IMR-90 (cell line): ENCODE data around the gene VCL.

ENCODE experiments used
- CEBPB ChIP-seq: IDR thresholded peaks from 2 replicates; pipeline ENCODE4 v1.6.1; 2012; ENCODE audit warnings: low read depth, low read length, improper control_type of control experiment
- CTCF ChIP-seq: conservative IDR thresholded peaks from 2 replicates; pipeline ENCODE4 v1.5.1; 2012; ENCODE audit warnings: mild to moderate bottlenecking, low read depth, low read length, improper control_type of control experiment
- ELK1 ChIP-seq: fragments of 150-350 bp; IDR thresholded peaks from 2 replicates; pipeline ENCODE4 v1.6.1; 2016; ENCODE audit warnings: low read depth, mild to moderate bottlenecking, low read length, moderate library complexity, borderline replicate concordance
- FOS ChIP-seq: fragments of 150-350 bp; IDR thresholded peaks from 2 replicates; pipeline ENCODE4 v1.6.1; 2016; ENCODE audit warnings: low read depth, low read length
- POLR2A ChIP-seq: IDR thresholded peaks from 2 replicates; pipeline ENCODE4 v1.6.1; 2012; ENCODE audit warnings: mild to moderate bottlenecking, low read depth, low read length
- RAD21 ChIP-seq: IDR thresholded peaks from 2 replicates; pipeline ENCODE4 v1.6.1; 2012; ENCODE audit warnings: low read length, improper control_type of control experiment
- SMC3 ChIP-seq: fragments of 150-350 bp; IDR thresholded peaks from 2 replicates; pipeline ENCODE4 v1.6.1; 2016; ENCODE audit warnings: low read depth, mild to moderate bottlenecking, antibody characterized with exemption, low read length, moderate library complexity

- TF ChIP-seq RAD21 (no peak), CTCF (no peak), SMC3 (no peak), POLR2A (no peak), ELK1 (no peak), FOS (no peak), CEBPB (no peak)
Measured at GRCh38 chr10:74133923-74134820, 136.3 kb downstream of the VCL start.
